Vagina (tissue), 2 donors: ENCODE results near the gene HAUS2.

ENCODE experiments used
- CTCF ChIP-seq, 3 experiments: fragments of 450-650 bp in 2 of 3; fragments of 200-600 bp in 1 of 3; sonication (generic) in 1 of 3; IDR thresholded peaks; one replicate each; pipeline ENCODE4 v1.5.1; 2017 to 2019; ENCODE audit warnings: antibody characterized with exemption in 3 of 3, mild to moderate bottlenecking in 2 of 3, moderate library complexity in 2 of 3
- POLR2A ChIP-seq, 2 donors: fragments of 450-650 bp; IDR thresholded peaks; one replicate each; pipeline ENCODE4 v1.6.1; 2017; ENCODE audit warnings: antibody characterized with exemption in 2 of 2, mild to moderate bottlenecking in 2 of 2, moderate library complexity in 2 of 2

DNA sequence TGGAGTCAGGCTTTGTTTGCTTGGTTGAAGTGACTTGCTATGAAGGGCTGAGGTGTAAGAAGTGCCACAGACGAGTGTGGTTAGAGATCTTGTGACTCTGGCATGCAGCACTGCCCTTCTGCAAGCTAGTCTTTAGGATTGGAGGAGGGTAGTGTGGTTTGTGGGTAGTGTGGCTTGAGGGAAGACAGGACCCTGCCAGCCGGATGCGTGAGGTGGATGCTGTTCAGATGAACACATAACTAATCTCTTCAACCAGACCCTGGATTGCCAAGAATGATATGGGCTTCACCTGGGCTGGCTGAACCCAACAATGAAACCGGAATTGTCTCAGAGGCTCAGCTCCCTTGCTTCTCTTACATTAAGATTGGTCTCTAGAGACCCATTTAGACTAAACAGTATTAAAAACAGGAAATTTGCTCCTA is 59.5 kb downstream of the HAUS2 start:
- TF ChIP-seq POLR2A (IDR thresholded peaks at IDR 0.05) = no peak
- TF ChIP-seq CTCF (IDR thresholded peaks at IDR 0.05) = no peak
